ENCODE data around the gene TRIM52. TPM values are rescaled to one million over a fixed set of nuclear protein-coding genes. Genes with fewer than 3 reads are reported as not detected.

The TRIM52 gene
- total and polyA plus RNA-seq, 9 of the 15 experiments (the other 6 are each of a cell fraction or from before 2014, with no cell fraction given) = 3.3 to 21.9 (median 13.5) TPM

- no peak for ATAC-seq
- Histone ChIP-seq H2AFZ (ENCODE audit: low read depth, low read length) (no peak overlapping the region), H3K27me3 (ENCODE audit: control insufficient read depth in 2 of 2, insufficient read depth in 2 of 2, low read length in 2 of 2) (no peaks in the 10 kb centered on the region), H3K9me1 (ENCODE audit: control insufficient read depth, insufficient read depth, low read length) (no peaks in the 10 kb centered on the region), H3K4me1 (replicated peaks in 1 of 2; ENCODE audit: control insufficient read depth in 2 of 2, insufficient read depth in 2 of 2, low read length in 2 of 2) (peaks cover 4 to 54% of the 10 kb centered on the region in 2 experiments; a peak in 4 of 5 replicates), H4K20me1 (replicated peaks; ENCODE audit: control insufficient read depth, insufficient read depth, low read length) (no peaks in the 10 kb centered on the region), H3K4me2 (ENCODE audit: insufficient read depth, low read length) (no peak overlapping the region), H3K27ac (ENCODE audit: extremely low read depth, low read depth, low read length) (no peak overlapping the region), H3K4me3 (no peak overlapping the region), H3K9me3 (replicated peaks; ENCODE audit: control insufficient read depth, insufficient read depth, low read depth, low read length) (no peaks in the 10 kb centered on the region), H3K79me2 (ENCODE audit: control insufficient read depth, insufficient read depth, low read length) (peaks cover 16% of the 10 kb centered on the region), H3K9ac (ENCODE audit: insufficient read depth in 1 of 2, low read depth in 2 of 2, low read length in 2 of 2) (no peak overlapping the region), H3K36me3 (ENCODE audit: control insufficient read depth, insufficient read depth, low read length) (peaks cover 2% of the 10 kb centered on the region; the same call in 1 of the 3 replicates)
- whole genome bisulfite sequencing (ENCODE audit: insufficient coverage, low coverage, missing lambda C conversion rate) = 96% methylated on average over 8 of the region's 10 CpGs
- intact Hi-C loops (cut with micrococcal nuclease) = no loop called here
- no peak for DNase-seq (ENCODE audit: extremely low read depth in 1 of 4, low spot score in 3 of 4)
- ChIA-PET POLR2A (no interaction called here), CTCF (ENCODE audit: low intra/inter-chr PET ratio) (no interaction called here)
- FAIRE-seq = no peak
- in situ Hi-C loops (cut with MboI) = no loop called here
- TF ChIP-seq HNRNPH1 (optimal IDR thresholded peaks at IDR 0.05; ENCODE audit: low read depth, low read length) (no peak), MCM5 (IDR thresholded peaks at IDR 0.05; ENCODE audit: low read depth) (no peak), ID3 (CRISPR knock-in tag; IDR thresholded peaks at IDR 0.05) (no peak), ID3 (tag; IDR thresholded peaks at IDR 0.05) (no peak), NR2C2 (CRISPR knock-in tag; IDR thresholded peaks at IDR 0.05) (no peak), NR2C2 (tag; IDR thresholded peaks at IDR 0.05) (no peak)
- BruUV-seq (replicated peaks) = no TSS peak
Observed at GRCh38 chr5:181220178-181220515, 40.8 kb downstream of the TRIM52 start.
